ENCODE data around the gene KRT71.

Gene KRT71

GRCh38 chr12:52494518-52494917 lies 58.4 kb downstream of the KRT71 start:
- no peak for DNase-seq

- DNase-seq, result no peak
These were observed 58.8 kb downstream of the KRT71 start for GRCh38 chr12:52494100-52494499.

Data from stimulated activated naive CD4-positive, alpha-beta T cell (primary cell).